ENCODE results near the gene DUS2. TPM values are rescaled to one million over a fixed set of nuclear protein-coding genes. Genes with fewer than 3 reads are reported as not detected.

The DUS2 gene
- total RNA-seq, 1 experiment from 2014 or later, result 12.1 TPM

DNA sequence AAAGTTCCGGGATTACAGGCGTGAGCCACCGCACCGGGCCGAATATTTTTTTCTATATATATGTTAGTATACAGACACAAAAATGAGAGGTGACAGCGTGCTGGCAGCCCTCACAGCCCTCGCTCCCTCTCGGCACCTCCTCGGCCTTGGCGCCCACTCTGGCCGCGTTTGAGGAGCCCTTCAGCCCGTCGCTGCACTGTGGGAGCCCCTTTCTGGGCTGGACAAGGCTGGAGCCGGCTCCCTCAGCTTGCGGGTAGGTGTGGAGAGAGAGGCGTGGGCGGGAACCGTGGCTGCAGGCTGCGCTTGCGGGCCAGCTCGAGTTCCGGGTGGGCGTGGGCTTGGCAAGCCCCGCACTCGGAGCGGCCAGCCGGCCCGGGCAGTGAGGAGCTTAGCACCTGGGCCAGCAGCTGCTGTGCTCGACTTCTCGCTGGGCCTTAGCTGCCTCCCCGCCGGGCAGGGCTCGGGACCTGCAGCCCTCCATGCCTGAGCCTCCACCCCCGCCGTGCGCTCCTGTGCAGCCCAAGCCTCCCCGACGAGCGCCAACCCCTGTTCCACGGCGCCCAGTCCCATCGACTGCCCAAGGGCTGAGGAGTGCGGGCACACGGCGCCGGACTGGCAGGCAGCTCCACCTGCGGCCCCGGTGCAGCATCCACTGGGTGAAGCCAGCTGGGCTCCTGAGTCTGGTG is 40.9 kb upstream of the DUS2 start:
- in situ Hi-C loops (cut with HindIII; ENCODE audit: low pct_unique_long_range_greater_than_20kb, low sequenced_read_pairs), result no loop called here
- CTCF ChIA-PET, result no interaction called here

DNA sequence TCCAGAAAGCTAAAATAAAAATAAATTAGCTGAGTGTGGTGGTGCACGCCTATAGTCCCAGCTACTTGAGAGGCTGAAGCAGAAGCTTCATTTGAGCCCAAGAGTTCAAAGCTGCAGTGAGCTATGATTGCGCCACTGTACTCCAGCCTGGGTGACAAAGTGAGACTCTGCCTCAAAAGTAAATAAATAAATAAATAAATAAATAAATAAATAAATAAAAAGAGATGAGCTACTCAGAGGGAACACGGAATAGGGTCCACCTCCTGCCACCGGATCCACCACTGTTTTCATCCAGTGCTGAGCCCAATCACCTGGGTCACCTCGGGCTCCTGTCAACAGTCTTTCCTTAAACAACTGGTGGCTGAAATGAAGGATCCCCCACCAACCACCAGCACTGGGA is 36.1 kb upstream of the DUS2 start:
- no peaks in the 10 kb centered on the region for H3K27me3 ChIP-seq (ENCODE audit: control insufficient read depth, insufficient read depth, low read length)
- DNase-seq (ENCODE audit: low read depth, low spot score), result no peak
- H3K27ac ChIP-seq (ENCODE audit: low read length), result no peak overlapping the region
- intact Hi-C loops (cut with micrococcal nuclease; ENCODE audit: unreplicated experiment) (no loop called here), in situ Hi-C loops (cut with HindIII; ENCODE audit: low pct_unique_long_range_greater_than_20kb, low sequenced_read_pairs) (no loop called here)
- BruUV-seq (replicated peaks), result no TSS peak
- no peaks in the 10 kb centered on the region; the same call in 1 of the 2 replicates for H3K4me1 ChIP-seq (ENCODE audit: control insufficient read depth, insufficient read depth, low read length)
- no peaks in the 10 kb centered on the region for H3K36me3 ChIP-seq (ENCODE audit: control insufficient read depth, insufficient read depth, low read length)
- TF ChIP-seq, protein P1, sequence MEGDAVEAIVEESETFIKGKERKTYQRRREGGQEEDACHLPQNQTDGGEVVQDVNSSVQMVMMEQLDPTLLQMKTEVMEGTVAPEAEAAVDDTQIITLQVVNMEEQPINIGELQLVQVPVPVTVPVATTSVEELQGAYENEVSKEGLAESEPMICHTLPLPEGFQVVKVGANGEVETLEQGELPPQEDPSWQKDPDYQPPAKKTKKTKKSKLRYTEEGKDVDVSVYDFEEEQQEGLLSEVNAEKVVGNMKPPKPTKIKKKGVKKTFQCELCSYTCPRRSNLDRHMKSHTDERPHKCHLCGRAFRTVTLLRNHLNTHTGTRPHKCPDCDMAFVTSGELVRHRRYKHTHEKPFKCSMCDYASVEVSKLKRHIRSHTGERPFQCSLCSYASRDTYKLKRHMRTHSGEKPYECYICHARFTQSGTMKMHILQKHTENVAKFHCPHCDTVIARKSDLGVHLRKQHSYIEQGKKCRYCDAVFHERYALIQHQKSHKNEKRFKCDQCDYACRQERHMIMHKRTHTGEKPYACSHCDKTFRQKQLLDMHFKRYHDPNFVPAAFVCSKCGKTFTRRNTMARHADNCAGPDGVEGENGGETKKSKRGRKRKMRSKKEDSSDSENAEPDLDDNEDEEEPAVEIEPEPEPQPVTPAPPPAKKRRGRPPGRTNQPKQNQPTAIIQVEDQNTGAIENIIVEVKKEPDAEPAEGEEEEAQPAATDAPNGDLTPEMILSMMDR (IDR thresholded peaks at IDR 0.05), result no peak
- TF ChIP-seq, protein P2, sequence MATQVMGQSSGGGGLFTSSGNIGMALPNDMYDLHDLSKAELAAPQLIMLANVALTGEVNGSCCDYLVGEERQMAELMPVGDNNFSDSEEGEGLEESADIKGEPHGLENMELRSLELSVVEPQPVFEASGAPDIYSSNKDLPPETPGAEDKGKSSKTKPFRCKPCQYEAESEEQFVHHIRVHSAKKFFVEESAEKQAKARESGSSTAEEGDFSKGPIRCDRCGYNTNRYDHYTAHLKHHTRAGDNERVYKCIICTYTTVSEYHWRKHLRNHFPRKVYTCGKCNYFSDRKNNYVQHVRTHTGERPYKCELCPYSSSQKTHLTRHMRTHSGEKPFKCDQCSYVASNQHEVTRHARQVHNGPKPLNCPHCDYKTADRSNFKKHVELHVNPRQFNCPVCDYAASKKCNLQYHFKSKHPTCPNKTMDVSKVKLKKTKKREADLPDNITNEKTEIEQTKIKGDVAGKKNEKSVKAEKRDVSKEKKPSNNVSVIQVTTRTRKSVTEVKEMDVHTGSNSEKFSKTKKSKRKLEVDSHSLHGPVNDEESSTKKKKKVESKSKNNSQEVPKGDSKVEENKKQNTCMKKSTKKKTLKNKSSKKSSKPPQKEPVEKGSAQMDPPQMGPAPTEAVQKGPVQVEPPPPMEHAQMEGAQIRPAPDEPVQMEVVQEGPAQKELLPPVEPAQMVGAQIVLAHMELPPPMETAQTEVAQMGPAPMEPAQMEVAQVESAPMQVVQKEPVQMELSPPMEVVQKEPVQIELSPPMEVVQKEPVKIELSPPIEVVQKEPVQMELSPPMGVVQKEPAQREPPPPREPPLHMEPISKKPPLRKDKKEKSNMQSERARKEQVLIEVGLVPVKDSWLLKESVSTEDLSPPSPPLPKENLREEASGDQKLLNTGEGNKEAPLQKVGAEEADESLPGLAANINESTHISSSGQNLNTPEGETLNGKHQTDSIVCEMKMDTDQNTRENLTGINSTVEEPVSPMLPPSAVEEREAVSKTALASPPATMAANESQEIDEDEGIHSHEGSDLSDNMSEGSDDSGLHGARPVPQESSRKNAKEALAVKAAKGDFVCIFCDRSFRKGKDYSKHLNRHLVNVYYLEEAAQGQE (IDR thresholded peaks at IDR 0.05; ENCODE audit: insufficient read depth in 1 of 2, low read depth in 2 of 2, low read length in 1 of 2), result no peak
- no peak for TF ChIP-seq SIN3A (IDR thresholded peaks at IDR 0.05; ENCODE audit: borderline replicate concordance, insufficient read depth, low read depth, low read length)
- no peak for TF ChIP-seq TCF7L2 (IDR thresholded peaks at IDR 0.05; ENCODE audit: low read depth, low read length)
- no peak for TF ChIP-seq POLR2AphosphoS5 (IDR thresholded peaks at IDR 0.05; ENCODE audit: low read depth, low read length)
- no peak for ATAC-seq
- no peaks in the 10 kb centered on the region for H3K9me3 ChIP-seq (ENCODE audit: control insufficient read depth, insufficient read depth, low read depth, low read length)
- POLR2A ChIA-PET, result no interaction called here
- no peak overlapping the region for H3K4me3 ChIP-seq (ENCODE audit: low read depth in 2 of 2, low read length in 2 of 2)
- CTCF ChIA-PET, result no interaction called here

More for the DNA sequence above, 40.9 kb upstream of the DUS2 start:
- Histone ChIP-seq H3K9me3 (ENCODE audit: control insufficient read depth, insufficient read depth, low read depth, low read length) (no peaks in the 10 kb centered on the region), H3K4me3 (ENCODE audit: low read depth in 2 of 2, low read length in 2 of 2) (no peak overlapping the region), H3K27ac (ENCODE audit: low read length) (no peak overlapping the region), H3K36me3 (ENCODE audit: control insufficient read depth, insufficient read depth, low read length) (no peaks in the 10 kb centered on the region), H3K4me1 (ENCODE audit: control insufficient read depth, insufficient read depth, low read length) (no peaks in the 10 kb centered on the region; the same call in 1 of the 2 replicates), H3K27me3 (ENCODE audit: control insufficient read depth, insufficient read depth, low read length) (no peaks in the 10 kb centered on the region)
- ATAC-seq (no peak), DNase-seq (ENCODE audit: low read depth, low spot score) (no peak)
- POLR2A ChIA-PET, result no interaction called here
- TF ChIP-seq, protein P1 (IDR thresholded peaks at IDR 0.05), result no peak
- TF ChIP-seq TCF7L2 (IDR thresholded peaks at IDR 0.05; ENCODE audit: low read depth, low read length) (no peak), SIN3A (IDR thresholded peaks at IDR 0.05; ENCODE audit: borderline replicate concordance, insufficient read depth, low read depth, low read length) (no peak), POLR2AphosphoS5 (IDR thresholded peaks at IDR 0.05; ENCODE audit: low read depth, low read length) (no peak)
- TF ChIP-seq, protein P2 (IDR thresholded peaks at IDR 0.05; ENCODE audit: insufficient read depth in 1 of 2, low read depth in 2 of 2, low read length in 1 of 2), result no peak
- BruUV-seq (replicated peaks), result no TSS peak
- intact Hi-C loops (cut with micrococcal nuclease; ENCODE audit: unreplicated experiment), result no loop called here

Measured in Panc1 (cell line).